GM12872 (cell line): Measurements from ENCODE around the gene CNDP1.

Experiments
- CTCF ChIP-seq: IDR thresholded peaks from 3 replicates; pipeline ENCODE4 v1.5.1; 2011; ENCODE audit warnings: low read depth, mild to moderate bottlenecking, low read length, moderate library complexity; ENCODE audit not compliant: insufficient read depth

The CNDP1 gene

GRCh38 chr18:74546007-74546406, 11.7 kb downstream of the CNDP1 start:
- TF ChIP-seq CTCF, result no peak

- TF ChIP-seq CTCF, result no peak
Measured at GRCh38 chr18:74546751-74547530, 12.6 kb downstream of the CNDP1 start.

GRCh38 chr18:74547860-74548259, 13.6 kb downstream of the CNDP1 start:
- TF ChIP-seq CTCF, result no peak

- no peak for TF ChIP-seq CTCF
Measured at GRCh38 chr18:74549591-74550104, 15.3 kb downstream of the CNDP1 start.

GRCh38 chr18:74550886-74551285, 16.6 kb downstream of the CNDP1 start:
- TF ChIP-seq CTCF, result no peak

GRCh38 chr18:74551452-74551851, 17.2 kb downstream of the CNDP1 start:
- TF ChIP-seq CTCF, result no peak

- peak; percentile 76 for TF ChIP-seq CTCF
Measured at GRCh38 chr18:74551936-74552555, 17.7 kb downstream of the CNDP1 start.
